ENCODE data around the gene INTS14. TPM values are rescaled to one million over a fixed set of nuclear protein-coding genes. Genes with fewer than 3 reads are reported as not detected.

Gene INTS14
- total RNA-seq = 10 to 100 TPM; 65.7 to 71.0 TPM
- polyA plus RNA-seq (ENCODE audit: insufficient read depth, low read depth, low replicate concordance) = 41.7 TPM
- long read RNA-seq, donor 1, transcript INTS14-201 (12 exons, 2,393 nt) = major isoform, 11 of 12 reads
- long read RNA-seq, donor 1, partial matches to known transcripts = 0 of 12 reads
- long read RNA-seq, donor 1, other reads (novel, unspliced or antisense) = 0 of 12 reads
- long read RNA-seq, donor 2, partial matches to known transcripts = 0 of 2 reads
- long read RNA-seq, donor 2, other reads (novel, unspliced or antisense) = 0 of 2 reads

GRCh38 chr15:65610871-65611718 lies at the start of gene INTS14:
Gene INTS14 (minus strand): TSS chr15:65611131. CDS start chr15:65607380, 3,751 bp downstream.
- Histone ChIP-seq H3K27ac (peak within 1 kb of the TSS; percentile 92), H3K4me1 (peaks cover 24% of the 10 kb centered on the region), H3K36me3 (ENCODE audit: low read depth, missing control alignments) (no peaks in the 10 kb centered on the region), H3K9me3 (no peaks in the 10 kb centered on the region), H3K27me3 (no peaks in the 10 kb centered on the region), H3K4me3 (peak within 1 kb of the TSS; percentile 74 to 96)
- 0 to 2% methylated on average over 60 to 64 of the region's 64 CpGs for WGBS, 2 donors
- intact Hi-C loops (cut with DNase I; ENCODE audit: low total_unique reads) = no loop called here
- TF ChIP-seq CTCF (IDR thresholded peaks at IDR 0.05) = peak; percentile 58 to 72 (median 59)
- TF ChIP-seq POLR2A (IDR thresholded peaks at IDR 0.05) = no peak
- peak; percentile 98 for DNase-seq

GRCh38 chr15:65659502-65660052 lies 48.6 kb upstream of the INTS14 start:
- Histone ChIP-seq H3K27ac (no peak overlapping the region), H3K27me3 (no peaks in the 10 kb centered on the region), H3K4me3 (no peak overlapping the region), H3K4me1 (no peaks in the 10 kb centered on the region), H3K9me3 (no peaks in the 10 kb centered on the region), H3K36me3 (ENCODE audit: low read depth, missing control alignments) (no peaks in the 10 kb centered on the region)
- WGBS, 2 donors = 85 to 92% methylated on average over 4 of the region's 4 CpGs
- TF ChIP-seq POLR2A (IDR thresholded peaks at IDR 0.05) (no peak), CTCF (IDR thresholded peaks at IDR 0.05) (no peak)
- no peak for DNase-seq
- intact Hi-C loops (cut with DNase I; ENCODE audit: low total_unique reads) = no loop called here

GRCh38 chr15:65655457-65655856 lies 44.5 kb upstream of the INTS14 start:
- no peaks in the 10 kb centered on the region for H3K4me1 ChIP-seq
- H3K27me3 ChIP-seq = no peaks in the 10 kb centered on the region
- WGBS, 2 donors = 83 to 89% methylated on average over 4 of the region's 4 CpGs
- H3K27ac ChIP-seq = no peak overlapping the region
- H3K36me3 ChIP-seq (ENCODE audit: low read depth, missing control alignments) = no peaks in the 10 kb centered on the region
- no peaks in the 10 kb centered on the region for H3K9me3 ChIP-seq
- no peak overlapping the region for H3K4me3 ChIP-seq
- intact Hi-C loops (cut with DNase I; ENCODE audit: low total_unique reads) = no loop called here
- TF ChIP-seq POLR2A (IDR thresholded peaks at IDR 0.05) = no peak
- TF ChIP-seq CTCF (IDR thresholded peaks at IDR 0.05) = no peak
- DNase-seq = no peak

DNA sequence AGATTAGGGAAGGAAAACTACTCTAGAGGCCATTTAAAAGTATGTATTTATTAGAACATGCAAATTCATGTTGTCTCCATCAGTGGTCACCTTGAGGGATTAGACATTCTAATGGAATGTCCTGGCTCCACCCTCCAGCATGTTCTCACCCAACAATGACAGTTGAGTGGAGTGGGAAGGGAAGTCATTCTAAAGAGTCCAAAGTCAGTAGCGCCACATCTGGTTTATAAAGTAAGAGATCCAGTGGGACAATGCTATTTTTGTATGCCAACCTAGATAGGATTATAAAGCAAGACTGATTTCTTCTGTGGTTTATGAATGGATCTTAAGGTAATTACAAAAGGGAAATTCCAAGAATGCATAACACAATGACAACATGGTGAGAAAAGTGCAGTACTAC lies 44.1 kb upstream of the INTS14 start:
- Histone ChIP-seq H3K9me3 (no peaks in the 10 kb centered on the region), H3K27ac (no peak overlapping the region), H3K4me1 (no peaks in the 10 kb centered on the region), H3K4me3 (no peak overlapping the region), H3K27me3 (no peaks in the 10 kb centered on the region), H3K36me3 (ENCODE audit: low read depth, missing control alignments) (no peaks in the 10 kb centered on the region)
- intact Hi-C loops (cut with DNase I; ENCODE audit: low total_unique reads) = no loop called here
- no peak for TF ChIP-seq CTCF (IDR thresholded peaks at IDR 0.05)
- no peak for TF ChIP-seq POLR2A (IDR thresholded peaks at IDR 0.05)
- DNase-seq = no peak
- 91 to 96% methylated on average over 1 of the region's 1 CpG for WGBS, 2 donors

All from testis (tissue), 5 donors.